K562 (cell line): Measurements from ENCODE around the gene SOD1.

Experiments used
- HDAC6 ChIP-seq: IDR thresholded peaks from 2 replicates; pipeline ENCODE4 v1.6.1; 2012; ENCODE audit warnings: low read depth, mild to moderate bottlenecking, control low read depth, inconsistent platforms, low read length, moderate library complexity
- SMARCA4 ChIP-seq: fragments of 450-650 bp; IDR thresholded peaks from 2 replicates; pipeline ENCODE4 v1.6.1; 2016

DNA sequence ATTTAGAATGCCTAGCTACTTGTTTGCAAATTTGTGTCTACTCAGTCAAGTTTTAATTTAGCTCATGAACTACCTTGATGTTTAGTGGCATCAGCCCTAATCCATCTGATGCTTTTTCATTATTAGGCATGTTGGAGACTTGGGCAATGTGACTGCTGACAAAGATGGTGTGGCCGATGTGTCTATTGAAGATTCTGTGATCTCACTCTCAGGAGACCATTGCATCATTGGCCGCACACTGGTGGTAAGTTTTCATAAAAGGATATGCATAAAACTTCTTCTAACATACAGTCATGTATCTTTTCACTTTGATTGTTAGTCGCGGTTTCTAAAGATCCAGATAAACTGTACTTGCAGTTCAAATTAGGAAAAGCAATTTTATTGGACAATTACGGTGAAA lies 7.6 kb downstream of the SOD1 start:
- TF ChIP-seq HDAC6 (no peak), SMARCA4 (no peak)
